ENCODE results near the gene ATP4B. TPM values are rescaled to one million over a fixed set of nuclear protein-coding genes. Genes with fewer than 3 reads are reported as not detected.

ATP4B gene
- total and polyA plus RNA-seq, 2 donors (not counting 1 experiment from before 2014, with no cell fraction given) = not detected

DNA sequence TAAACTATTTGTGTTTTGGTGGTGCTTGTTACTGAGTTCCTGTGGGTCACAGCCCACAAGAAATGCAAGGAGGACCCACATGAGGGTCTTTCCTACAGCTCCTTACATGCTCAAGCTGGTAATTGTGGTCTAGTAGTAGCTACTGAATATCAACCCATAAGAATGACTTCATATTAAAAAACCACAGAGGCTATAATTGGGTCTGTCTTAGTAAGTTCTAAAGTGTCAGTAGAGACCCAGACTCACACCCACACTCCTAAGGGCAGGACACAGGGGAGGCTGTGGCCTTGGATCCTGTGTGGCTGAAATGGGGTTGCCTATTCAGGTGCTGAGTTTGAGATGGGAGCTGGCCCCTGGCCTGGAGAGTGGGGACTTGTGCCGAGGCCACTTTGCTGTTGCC lies 53.8 kb downstream of the ATP4B start:
- H4K20me1 ChIP-seq (ENCODE audit: control insufficient read depth, extremely low read depth, insufficient read depth, low read length) = no peaks in the 10 kb centered on the region
- H3K4me2 ChIP-seq (ENCODE audit: extremely low read depth, insufficient read depth, low read length) = no peak overlapping the region
- H3K27ac ChIP-seq (ENCODE audit: insufficient read depth, low read length) = no peak overlapping the region
- no peaks in the 10 kb centered on the region for H3K4me1 ChIP-seq (ENCODE audit: control insufficient read depth, extremely low read depth, insufficient read depth, low read length)
- no peak for DNase-seq (ENCODE audit: low read depth in 2 of 2)
- no peaks in the 10 kb centered on the region for H3K9me3 ChIP-seq (ENCODE audit: control insufficient read depth, insufficient read depth, low read depth, low read length)
- TF ChIP-seq EZH2 (IDR thresholded peaks at IDR 0.05; ENCODE audit: low read length, missing control alignments) = no peak
- TF ChIP-seq, protein P1, sequence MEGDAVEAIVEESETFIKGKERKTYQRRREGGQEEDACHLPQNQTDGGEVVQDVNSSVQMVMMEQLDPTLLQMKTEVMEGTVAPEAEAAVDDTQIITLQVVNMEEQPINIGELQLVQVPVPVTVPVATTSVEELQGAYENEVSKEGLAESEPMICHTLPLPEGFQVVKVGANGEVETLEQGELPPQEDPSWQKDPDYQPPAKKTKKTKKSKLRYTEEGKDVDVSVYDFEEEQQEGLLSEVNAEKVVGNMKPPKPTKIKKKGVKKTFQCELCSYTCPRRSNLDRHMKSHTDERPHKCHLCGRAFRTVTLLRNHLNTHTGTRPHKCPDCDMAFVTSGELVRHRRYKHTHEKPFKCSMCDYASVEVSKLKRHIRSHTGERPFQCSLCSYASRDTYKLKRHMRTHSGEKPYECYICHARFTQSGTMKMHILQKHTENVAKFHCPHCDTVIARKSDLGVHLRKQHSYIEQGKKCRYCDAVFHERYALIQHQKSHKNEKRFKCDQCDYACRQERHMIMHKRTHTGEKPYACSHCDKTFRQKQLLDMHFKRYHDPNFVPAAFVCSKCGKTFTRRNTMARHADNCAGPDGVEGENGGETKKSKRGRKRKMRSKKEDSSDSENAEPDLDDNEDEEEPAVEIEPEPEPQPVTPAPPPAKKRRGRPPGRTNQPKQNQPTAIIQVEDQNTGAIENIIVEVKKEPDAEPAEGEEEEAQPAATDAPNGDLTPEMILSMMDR (conservative IDR thresholded peaks at IDR 0.05 in 1 of 2, IDR thresholded peaks at IDR 0.05 in 1 of 2; ENCODE audit: low read depth in 1 of 2, low read length in 2 of 2) = no peak
- peaks cover 20% of the 10 kb centered on the region for H3K36me3 ChIP-seq (ENCODE audit: control insufficient read depth, insufficient read depth, low read length)
- no peak overlapping the region for H3K9ac ChIP-seq (ENCODE audit: insufficient read depth, low read length)
- H3K79me2 ChIP-seq (ENCODE audit: control insufficient read depth, insufficient read depth, low read length) = peaks cover 96% of the 10 kb centered on the region
- no peak overlapping the region for H3K4me3 ChIP-seq (replicated peaks in 1 of 4; ENCODE audit: control extremely low read depth in 1 of 4, insufficient read depth in 1 of 4, low read depth in 3 of 4, low read length in 4 of 4)
- no peaks in the 10 kb centered on the region for H3K27me3 ChIP-seq (ENCODE audit: control insufficient read depth, insufficient read depth, low read length)
- no peak overlapping the region for H2AFZ ChIP-seq (ENCODE audit: low read length)

DNA sequence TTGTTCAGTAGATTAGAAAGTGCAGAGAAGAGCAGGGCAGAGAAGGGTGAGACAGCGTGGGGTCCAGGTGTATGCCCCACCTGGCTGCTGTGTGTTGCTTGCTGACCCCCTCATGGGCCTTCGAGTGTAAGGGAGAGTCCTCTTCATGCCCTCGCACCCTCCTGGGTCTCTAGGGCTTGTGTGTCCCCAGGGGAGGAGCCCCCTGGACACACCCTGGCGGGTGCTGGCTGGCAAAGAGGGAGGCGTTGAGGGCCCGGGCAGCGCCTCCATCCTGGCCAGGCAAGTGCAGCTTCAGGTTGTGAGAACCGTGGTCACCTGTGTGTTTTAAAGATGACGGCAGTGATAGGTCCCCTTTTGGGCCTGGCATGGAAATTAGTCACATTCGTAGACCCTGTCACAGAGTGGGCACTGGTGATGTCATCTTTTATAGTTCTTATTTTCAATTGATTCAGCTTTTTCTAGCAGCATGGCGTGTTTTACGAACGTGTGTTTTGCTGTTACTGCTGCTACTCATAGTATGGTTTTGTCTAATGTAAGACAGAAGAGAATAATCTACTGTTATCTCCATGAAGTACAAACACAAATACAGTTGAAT lies 54.8 kb downstream of the ATP4B start:
- Histone ChIP-seq H3K36me3 (ENCODE audit: control insufficient read depth, insufficient read depth, low read length) (peaks cover 16% of the 10 kb centered on the region), H3K27ac (ENCODE audit: insufficient read depth, low read length) (no peak overlapping the region), H3K4me3 (replicated peaks in 1 of 4; ENCODE audit: control extremely low read depth in 1 of 4, insufficient read depth in 1 of 4, low read depth in 3 of 4, low read length in 4 of 4) (no peak overlapping the region), H3K9me3 (ENCODE audit: control insufficient read depth, insufficient read depth, low read depth, low read length) (no peaks in the 10 kb centered on the region), H3K9ac (ENCODE audit: insufficient read depth, low read length) (no peak overlapping the region), H2AFZ (ENCODE audit: low read length) (no peak overlapping the region), H3K27me3 (ENCODE audit: control insufficient read depth, insufficient read depth, low read length) (no peaks in the 10 kb centered on the region), H3K4me1 (ENCODE audit: control insufficient read depth, extremely low read depth, insufficient read depth, low read length) (no peaks in the 10 kb centered on the region), H3K4me2 (ENCODE audit: extremely low read depth, insufficient read depth, low read length) (no peak overlapping the region), H3K79me2 (ENCODE audit: control insufficient read depth, insufficient read depth, low read length) (peaks cover 96% of the 10 kb centered on the region), H4K20me1 (ENCODE audit: control insufficient read depth, extremely low read depth, insufficient read depth, low read length) (no peaks in the 10 kb centered on the region)
- DNase-seq (ENCODE audit: low read depth in 2 of 2) = no peak
- TF ChIP-seq, protein P1 (conservative IDR thresholded peaks at IDR 0.05 in 1 of 2, IDR thresholded peaks at IDR 0.05 in 1 of 2; ENCODE audit: low read depth in 1 of 2, low read length in 2 of 2) = no peak
- TF ChIP-seq EZH2 (IDR thresholded peaks at IDR 0.05; ENCODE audit: low read length, missing control alignments) = no peak

DNA sequence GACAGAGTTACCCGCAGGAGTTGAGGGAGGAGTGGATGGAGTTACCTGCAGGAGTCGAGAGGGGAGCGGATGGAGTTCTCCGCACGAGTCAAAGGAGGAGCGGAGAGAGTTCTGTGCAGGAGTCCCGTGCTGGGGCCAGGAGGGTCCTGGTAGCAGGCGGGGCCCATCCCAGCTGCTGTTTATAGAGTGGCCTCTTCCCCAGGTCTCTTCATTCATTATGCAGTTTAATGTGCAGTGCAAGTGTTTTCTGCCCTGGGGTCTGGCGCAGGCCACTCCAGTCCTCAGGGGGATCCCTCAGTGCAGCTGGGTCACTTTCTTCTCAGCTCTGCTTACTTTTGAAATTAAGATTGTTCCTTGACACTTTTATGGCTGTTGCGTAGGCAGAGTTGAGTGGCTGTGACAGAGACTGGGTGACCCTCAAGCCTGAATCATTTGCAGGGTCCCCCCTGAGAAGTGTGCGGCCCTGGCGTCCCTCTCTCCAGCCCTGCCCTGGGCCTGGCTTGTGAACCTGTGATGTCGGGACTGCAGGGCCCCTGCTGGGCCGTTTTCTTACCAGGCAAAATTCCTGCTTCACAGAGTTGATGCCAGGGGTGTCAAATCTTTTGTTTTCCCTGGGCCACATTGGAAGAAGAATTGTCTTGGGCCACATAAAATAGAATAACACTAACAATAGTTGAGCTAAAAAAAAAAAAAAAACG lies 55.6 kb downstream of the ATP4B start:
- Histone ChIP-seq H3K4me2 (ENCODE audit: extremely low read depth, insufficient read depth, low read length) (no peak overlapping the region), H3K27ac (ENCODE audit: insufficient read depth, low read length) (no peak overlapping the region), H3K4me3 (replicated peaks in 1 of 4; ENCODE audit: control extremely low read depth in 1 of 4, insufficient read depth in 1 of 4, low read depth in 3 of 4, low read length in 4 of 4) (no peak overlapping the region), H4K20me1 (ENCODE audit: control insufficient read depth, extremely low read depth, insufficient read depth, low read length) (no peaks in the 10 kb centered on the region), H3K27me3 (ENCODE audit: control insufficient read depth, insufficient read depth, low read length) (no peaks in the 10 kb centered on the region), H3K4me1 (ENCODE audit: control insufficient read depth, extremely low read depth, insufficient read depth, low read length) (no peaks in the 10 kb centered on the region), H3K9me3 (ENCODE audit: control insufficient read depth, insufficient read depth, low read depth, low read length) (no peaks in the 10 kb centered on the region), H2AFZ (ENCODE audit: low read length) (no peak overlapping the region), H3K79me2 (ENCODE audit: control insufficient read depth, insufficient read depth, low read length) (peaks cover 95% of the 10 kb centered on the region), H3K36me3 (ENCODE audit: control insufficient read depth, insufficient read depth, low read length) (peaks cover 16% of the 10 kb centered on the region), H3K9ac (ENCODE audit: insufficient read depth, low read length) (no peak overlapping the region)
- DNase-seq (ENCODE audit: low read depth in 2 of 2) = no peak
- no peak for TF ChIP-seq EZH2 (IDR thresholded peaks at IDR 0.05; ENCODE audit: low read length, missing control alignments)
- TF ChIP-seq, protein P1 (conservative IDR thresholded peaks at IDR 0.05 in 1 of 2, IDR thresholded peaks at IDR 0.05 in 1 of 2; ENCODE audit: low read depth in 1 of 2, low read length in 2 of 2) = no peak
